Measurements from ENCODE around the gene ARL1. TPM values are rescaled to one million over a fixed set of nuclear protein-coding genes. Genes with fewer than 3 reads are reported as not detected.
"Not testable (repeated sequence)": the region's sequence is repeated elsewhere in the genome, so short reads cannot be mapped to it uniquely, and the experiment has no call there.

ARL1 gene
- total RNA-seq, 1 donor from 2014 or later = 73.5 TPM

DNA sequence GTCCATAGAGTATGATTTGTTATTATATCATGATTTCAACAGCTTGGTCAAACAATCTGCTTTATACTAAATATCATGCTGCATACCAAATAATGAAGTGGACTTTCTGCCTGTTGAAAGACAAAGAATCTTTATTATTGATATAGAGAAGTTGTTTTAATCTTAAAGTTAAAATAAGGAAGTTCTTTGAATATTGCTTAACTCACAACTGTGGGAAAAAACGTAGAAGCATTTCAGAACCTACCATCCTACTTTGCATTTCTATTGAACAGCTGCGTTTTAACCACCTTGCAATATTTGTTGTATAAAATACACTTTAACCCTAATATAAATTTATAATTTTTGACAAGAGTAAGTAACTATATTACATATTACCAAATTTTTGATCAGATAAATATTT lies 22.9 kb upstream of the ARL1 start:
- Histone ChIP-seq H3K4me3 (ENCODE audit: low read depth, low read length) (no peak overlapping the region), H3K27me3 (ENCODE audit: control insufficient read depth, insufficient read depth, low read length) (no peaks in the 10 kb centered on the region), H3K36me3 (ENCODE audit: control insufficient read depth, insufficient read depth, low read length) (no peaks in the 10 kb centered on the region)
- TF ChIP-seq, protein P1, sequence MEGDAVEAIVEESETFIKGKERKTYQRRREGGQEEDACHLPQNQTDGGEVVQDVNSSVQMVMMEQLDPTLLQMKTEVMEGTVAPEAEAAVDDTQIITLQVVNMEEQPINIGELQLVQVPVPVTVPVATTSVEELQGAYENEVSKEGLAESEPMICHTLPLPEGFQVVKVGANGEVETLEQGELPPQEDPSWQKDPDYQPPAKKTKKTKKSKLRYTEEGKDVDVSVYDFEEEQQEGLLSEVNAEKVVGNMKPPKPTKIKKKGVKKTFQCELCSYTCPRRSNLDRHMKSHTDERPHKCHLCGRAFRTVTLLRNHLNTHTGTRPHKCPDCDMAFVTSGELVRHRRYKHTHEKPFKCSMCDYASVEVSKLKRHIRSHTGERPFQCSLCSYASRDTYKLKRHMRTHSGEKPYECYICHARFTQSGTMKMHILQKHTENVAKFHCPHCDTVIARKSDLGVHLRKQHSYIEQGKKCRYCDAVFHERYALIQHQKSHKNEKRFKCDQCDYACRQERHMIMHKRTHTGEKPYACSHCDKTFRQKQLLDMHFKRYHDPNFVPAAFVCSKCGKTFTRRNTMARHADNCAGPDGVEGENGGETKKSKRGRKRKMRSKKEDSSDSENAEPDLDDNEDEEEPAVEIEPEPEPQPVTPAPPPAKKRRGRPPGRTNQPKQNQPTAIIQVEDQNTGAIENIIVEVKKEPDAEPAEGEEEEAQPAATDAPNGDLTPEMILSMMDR (IDR thresholded peaks at IDR 0.05; ENCODE audit: insufficient read depth, low read length, severe bottlenecking) = no peak
- FAIRE-seq (no peak), DNase-seq (ENCODE audit: low read depth) (no peak)

DNA sequence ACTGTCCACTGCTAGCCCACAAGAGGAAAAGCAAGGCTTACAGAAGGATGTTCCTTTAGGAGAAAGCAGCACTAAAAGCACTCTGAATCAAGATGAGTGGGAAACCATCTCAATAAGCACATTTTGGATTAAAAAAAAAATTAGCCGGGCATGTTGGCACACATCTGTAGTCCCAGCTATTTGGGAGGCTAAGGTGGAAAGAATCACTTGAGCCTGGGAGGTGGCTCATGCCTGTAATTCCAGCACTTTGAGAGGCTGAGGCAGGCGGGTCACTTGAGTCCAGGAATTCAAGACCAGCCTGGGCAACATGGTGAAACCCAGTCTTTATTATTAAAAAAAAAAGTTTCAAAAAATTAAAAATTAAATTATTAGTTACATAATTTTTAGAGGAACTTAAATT lies 17.0 kb upstream of the ARL1 start:
- no peaks in the 10 kb centered on the region for H3K36me3 ChIP-seq (ENCODE audit: control insufficient read depth, insufficient read depth, low read length)
- no peak overlapping the region for H3K4me3 ChIP-seq (ENCODE audit: low read depth, low read length)
- TF ChIP-seq, protein P1 (IDR thresholded peaks at IDR 0.05; ENCODE audit: insufficient read depth, low read length, severe bottlenecking) = no peak
- no peaks in the 10 kb centered on the region for H3K27me3 ChIP-seq (ENCODE audit: control insufficient read depth, insufficient read depth, low read length)
- DNase-seq (ENCODE audit: low read depth) (peak; percentile 58), FAIRE-seq (no peak)

DNA sequence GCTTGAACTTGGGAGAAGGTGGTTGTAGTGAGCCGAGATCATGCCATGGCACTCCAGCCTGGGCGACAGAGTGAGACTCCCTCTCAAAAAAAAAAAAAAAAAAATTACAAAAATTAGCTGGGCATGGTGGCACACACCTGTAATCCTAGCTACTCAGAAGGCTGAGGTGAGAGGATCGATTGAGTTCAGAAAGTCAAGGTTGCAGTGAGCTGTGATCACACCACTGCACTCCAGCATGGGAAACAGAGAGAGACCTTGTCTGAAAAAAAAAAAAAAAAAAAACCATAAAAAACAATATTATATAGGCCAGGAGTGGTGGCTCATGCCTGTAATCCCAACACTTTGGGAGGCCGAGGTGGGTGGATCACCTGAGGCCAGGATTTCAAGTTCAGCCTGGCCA lies 14.5 kb upstream of the ARL1 start:
- not testable (repeated sequence) for DNase-seq (ENCODE audit: low read depth); H3K27me3 ChIP-seq (ENCODE audit: control insufficient read depth, insufficient read depth, low read length); H3K4me3 ChIP-seq (ENCODE audit: low read depth, low read length); H3K36me3 ChIP-seq (ENCODE audit: control insufficient read depth, insufficient read depth, low read length); FAIRE-seq

DNA sequence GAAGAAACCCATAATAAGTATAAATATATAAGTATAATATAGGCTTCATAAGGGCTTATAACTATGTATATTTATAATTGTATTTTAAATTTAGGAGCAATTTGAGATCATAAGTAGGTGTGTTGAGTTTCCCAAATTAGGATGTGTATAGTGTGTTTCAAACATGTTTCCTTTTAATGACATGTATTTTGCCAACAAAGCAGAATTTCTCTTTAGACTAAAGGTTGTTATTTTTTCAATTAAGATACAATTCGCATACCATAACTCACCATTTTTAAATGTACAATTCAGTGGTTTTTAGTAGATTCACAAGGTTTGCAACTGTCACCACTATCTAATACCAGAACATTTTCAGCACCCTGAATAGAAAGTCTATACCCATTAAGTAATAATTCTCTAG lies 7.7 kb upstream of the ARL1 start:
- TF ChIP-seq, protein P1 (IDR thresholded peaks at IDR 0.05; ENCODE audit: insufficient read depth, low read length, severe bottlenecking) = no peak
- DNase-seq (ENCODE audit: low read depth) (no peak), FAIRE-seq (no peak)
- Histone ChIP-seq H3K36me3 (ENCODE audit: control insufficient read depth, insufficient read depth, low read length) (no peaks in the 10 kb centered on the region), H3K4me3 (ENCODE audit: low read depth, low read length) (no peak overlapping the region), H3K27me3 (ENCODE audit: control insufficient read depth, insufficient read depth, low read length) (no peaks in the 10 kb centered on the region)

DNA sequence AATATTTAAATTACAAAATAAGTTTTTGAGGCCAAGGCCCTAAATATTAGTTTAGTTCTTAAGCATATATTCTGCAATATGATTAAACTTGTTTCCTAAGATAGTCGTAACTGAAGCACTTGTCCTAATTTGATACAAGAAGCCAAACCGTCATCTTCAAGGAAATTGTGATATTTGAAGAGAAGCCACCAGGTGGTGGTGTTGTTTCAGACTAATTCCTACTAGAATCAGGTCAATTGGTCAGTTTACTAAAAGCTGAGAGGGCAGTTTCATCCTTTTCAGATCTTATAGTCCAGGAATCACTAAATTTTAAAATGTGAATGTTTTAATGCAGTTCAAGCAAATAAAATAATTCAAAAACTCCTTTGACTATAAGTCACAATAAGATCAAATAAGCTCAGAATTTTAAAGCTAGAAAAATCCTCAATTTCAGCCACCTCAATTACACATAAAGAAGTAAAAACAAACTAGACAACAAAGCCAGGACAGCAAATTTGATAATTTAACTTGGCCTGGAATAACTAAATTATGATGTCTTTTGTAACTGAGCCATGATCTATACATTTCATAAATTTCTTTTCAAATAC lies 7.1 kb upstream of the ARL1 start:
- DNase-seq (ENCODE audit: low read depth) (peak; percentile 68), FAIRE-seq (no peak)
- H3K27me3 ChIP-seq (ENCODE audit: control insufficient read depth, insufficient read depth, low read length) = no peaks in the 10 kb centered on the region
- TF ChIP-seq, protein P1 (IDR thresholded peaks at IDR 0.05; ENCODE audit: insufficient read depth, low read length, severe bottlenecking) = peak; percentile 45
- H3K36me3 ChIP-seq (ENCODE audit: control insufficient read depth, insufficient read depth, low read length) = no peaks in the 10 kb centered on the region
- no peak overlapping the region for H3K4me3 ChIP-seq (ENCODE audit: low read depth, low read length)

DNA sequence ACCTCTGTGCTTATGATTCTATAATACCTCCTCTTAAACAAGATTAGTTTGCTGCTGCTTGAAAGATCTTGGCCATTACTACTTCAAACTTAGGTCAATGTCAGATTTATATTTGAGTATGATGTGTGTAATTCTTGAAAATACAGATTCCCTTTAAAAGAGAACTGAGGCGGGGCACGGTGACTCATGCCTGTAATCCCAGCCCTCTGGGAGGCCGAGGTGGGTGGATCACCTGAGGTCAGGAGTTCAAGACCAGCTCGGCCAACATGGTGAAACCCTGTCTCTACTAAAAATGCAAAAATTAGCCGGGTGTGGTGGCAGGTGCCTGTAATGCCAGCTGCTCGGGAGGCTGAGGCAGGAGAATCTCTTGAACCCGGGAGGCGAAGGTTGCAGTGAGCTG lies 2.6 kb upstream of the ARL1 start:
- not testable (repeated sequence) for H3K27me3 ChIP-seq (ENCODE audit: control insufficient read depth, insufficient read depth, low read length); FAIRE-seq; H3K36me3 ChIP-seq (ENCODE audit: control insufficient read depth, insufficient read depth, low read length); DNase-seq (ENCODE audit: low read depth); H3K4me3 ChIP-seq (ENCODE audit: low read depth, low read length)

DNA sequence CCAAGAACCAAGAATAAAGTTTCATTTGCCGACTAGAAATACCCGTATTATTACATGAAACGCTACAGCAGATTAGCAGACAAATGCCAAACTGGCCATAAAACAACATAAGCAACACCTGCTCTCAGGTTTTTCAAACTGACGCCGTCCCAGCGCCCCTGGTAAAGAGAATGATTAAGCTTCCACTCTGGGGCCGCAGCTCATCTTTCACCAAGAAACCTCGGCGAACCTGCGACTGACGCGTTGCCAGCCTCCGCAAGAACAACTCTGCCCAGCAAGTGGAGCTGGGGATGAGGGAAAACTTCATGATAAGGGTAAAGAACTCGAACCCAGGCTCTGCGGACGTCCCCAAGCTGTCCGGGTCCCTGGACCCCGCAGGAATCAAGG lies 530 bp downstream of the ARL1 start:
- Histone ChIP-seq H3K4me3 (ENCODE audit: low read depth, low read length) (peak overlapping the region; percentile 86), H3K27me3 (ENCODE audit: control insufficient read depth, insufficient read depth, low read length) (no peaks in the 10 kb centered on the region), H3K36me3 (ENCODE audit: control insufficient read depth, insufficient read depth, low read length) (no peaks in the 10 kb centered on the region)
- FAIRE-seq (no peak), DNase-seq (ENCODE audit: low read depth) (peak; percentile 42)
- TF ChIP-seq, protein P1 (IDR thresholded peaks at IDR 0.05; ENCODE audit: insufficient read depth, low read length, severe bottlenecking) = no peak

DNA sequence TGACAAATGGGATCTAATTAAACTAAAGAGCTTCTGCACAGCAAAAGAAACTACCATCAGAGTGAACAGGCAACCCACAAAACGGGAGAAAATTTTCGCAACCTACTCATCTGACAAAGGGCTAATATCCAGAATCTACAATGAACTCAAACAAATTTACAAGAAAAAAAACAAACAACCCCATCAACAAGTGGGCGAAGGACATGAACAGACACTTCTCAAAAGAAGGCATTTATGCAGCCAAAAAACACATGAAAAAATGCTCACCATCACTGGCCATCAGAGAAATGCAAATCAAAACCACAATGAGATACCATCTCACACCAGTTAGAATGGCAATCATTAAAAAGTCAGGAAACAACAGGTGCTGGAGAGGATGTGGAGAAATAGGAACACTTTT lies 16.4 kb downstream of the ARL1 start:
- DNase-seq (ENCODE audit: low read depth); H3K4me3 ChIP-seq (ENCODE audit: low read depth, low read length); FAIRE-seq; H3K36me3 ChIP-seq (ENCODE audit: control insufficient read depth, insufficient read depth, low read length); H3K27me3 ChIP-seq (ENCODE audit: control insufficient read depth, insufficient read depth, low read length): not testable (repeated sequence)
